Panc1 (cell line): ENCODE data around the gene TFAP2A. TPM values are rescaled to one million over a fixed set of nuclear protein-coding genes. Genes with fewer than 3 reads are reported as not detected.

Source experiments
- microRNA-seq: library from miRNA; unstranded; fragments of <30 nt; microRNA quantifications from one replicate; pipeline ENCODE4 v1.1.0, GENCODE V29; 2020; ENCODE audit not compliant: unreplicated experiment
- total RNA-seq: library from RNA; stranded (reverse); gene quantifications from one replicate; pipeline ENCODE4 v1.2.1, GENCODE V29; 2021; ENCODE audit not compliant: unreplicated experiment

Gene TFAP2A
- total RNA-seq, 1 experiment from 2014 or later, result 83.9 TPM

Small RNA genes lying within 50 kb of the gene (microRNA-seq; reads per million reads assigned to microRNA genes)
- not detected for gene MIR5689

Other genes starting within 250 kb of the TFAP2A start
- gene GCNT2, start 106.3 kb upstream of the TFAP2A start, total RNA-seq, result 42.8 TPM